GM21619 (cell line): ENCODE results near the gene GRM8.

ENCODE experiments used
- ATAC-seq: cut with Tn5 transposase; IDR thresholded peaks from one replicate; pipeline ENCODE4 v1.9.1; 2021; ENCODE audit not compliant: unreplicated experiment

The GRM8 gene

GRCh38 chr7:126750207-126750911, 502.4 kb downstream of the GRM8 start:
- no peak for ATAC-seq

- ATAC-seq: no peak
Measured at GRCh38 chr7:126728967-126729366, 523.8 kb downstream of the GRM8 start.

DNA sequence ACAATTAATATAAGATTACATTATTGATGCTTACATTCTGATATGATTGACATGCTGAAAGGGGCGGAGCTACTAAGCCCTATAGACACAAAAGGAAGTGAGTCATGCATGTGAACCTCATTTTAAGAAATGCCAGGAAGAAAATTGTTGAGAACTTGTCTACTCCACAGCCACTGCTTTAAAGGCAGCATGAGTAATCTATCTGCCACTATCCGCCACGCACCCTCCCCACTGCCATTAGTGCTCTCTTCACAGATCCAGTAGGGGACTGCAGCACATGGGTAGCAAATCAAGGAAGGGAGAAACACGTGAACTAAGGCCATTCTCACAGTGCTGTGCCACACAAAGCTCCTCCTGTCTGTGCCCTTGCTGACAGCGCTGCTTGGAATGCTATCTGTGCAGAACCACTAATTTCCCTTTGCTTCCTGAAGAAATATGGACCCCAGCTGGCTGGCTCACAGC, 524.8 kb downstream of the GRM8 start:
- ATAC-seq: no peak

GRCh38 chr7:126723966-126724544, 528.7 kb downstream of the GRM8 start:
- no peak for ATAC-seq

GRCh38 chr7:126720232-126720631, 532.5 kb downstream of the GRM8 start:
- ATAC-seq: peak; percentile 95

- peak; percentile 29 for ATAC-seq
Measured at GRCh38 chr7:126718419-126718818, 534.3 kb downstream of the GRM8 start.

- no peak for ATAC-seq
Measured at GRCh38 chr7:126716321-126716720, 536.4 kb downstream of the GRM8 start.

DNA sequence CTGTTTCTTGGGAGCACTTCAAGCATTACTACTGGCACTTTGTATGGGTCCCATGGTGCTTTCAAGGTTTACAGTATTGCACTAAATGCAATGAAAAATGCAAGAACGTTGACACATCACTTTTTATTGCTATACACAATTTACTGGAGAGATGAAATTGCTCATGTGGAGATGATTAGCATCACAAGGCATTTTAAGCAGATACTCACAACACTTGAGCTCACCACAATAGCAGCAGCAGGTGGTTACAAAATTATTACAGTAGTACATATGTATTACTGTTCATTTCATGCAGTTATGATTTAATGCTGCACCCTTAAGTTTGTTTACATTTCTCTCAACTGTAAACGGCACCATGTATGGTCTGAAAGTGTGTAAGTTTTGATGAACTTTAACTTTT, 537.7 kb downstream of the GRM8 start:
- ATAC-seq: no peak

DNA sequence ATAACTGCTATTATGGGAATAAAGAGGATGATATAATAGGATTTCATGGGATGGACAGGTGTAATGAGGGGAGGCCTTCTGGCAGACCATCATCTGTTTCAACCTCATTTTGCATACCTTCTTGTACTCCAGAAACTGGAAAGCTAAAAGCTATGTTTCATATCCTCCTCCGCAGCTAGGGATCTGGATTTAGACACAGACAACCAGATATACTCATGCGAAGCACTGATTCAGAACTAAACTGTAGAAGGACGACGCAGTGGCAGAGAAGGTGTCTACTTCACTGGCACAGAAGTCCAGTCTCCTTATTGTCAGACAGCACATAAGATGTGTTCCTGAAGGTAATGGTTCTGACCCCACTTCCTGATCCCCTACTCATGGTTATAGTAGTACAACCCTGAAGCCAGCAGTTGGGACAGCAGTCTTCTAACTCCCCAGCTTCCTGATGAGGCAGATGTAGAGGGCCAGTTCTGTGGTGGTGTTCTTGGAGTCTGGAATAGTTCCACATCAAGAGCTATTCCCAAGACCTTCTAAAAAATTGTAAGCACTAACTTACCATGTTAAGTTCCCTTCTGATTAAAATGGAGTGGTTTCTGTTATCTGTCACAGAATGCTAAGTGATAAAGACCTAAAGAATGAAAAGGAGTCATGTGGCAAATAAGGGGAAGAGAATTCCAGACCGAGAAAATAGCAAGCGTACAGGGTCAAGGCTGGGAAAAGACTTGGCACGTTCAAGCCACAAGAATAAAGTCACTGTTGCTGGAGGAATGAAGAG, 550.3 kb downstream of the GRM8 start:
- ATAC-seq: peak; percentile 48

GRCh38 chr7:126700807-126701604, 551.7 kb downstream of the GRM8 start:
- peak; percentile 86 for ATAC-seq

DNA sequence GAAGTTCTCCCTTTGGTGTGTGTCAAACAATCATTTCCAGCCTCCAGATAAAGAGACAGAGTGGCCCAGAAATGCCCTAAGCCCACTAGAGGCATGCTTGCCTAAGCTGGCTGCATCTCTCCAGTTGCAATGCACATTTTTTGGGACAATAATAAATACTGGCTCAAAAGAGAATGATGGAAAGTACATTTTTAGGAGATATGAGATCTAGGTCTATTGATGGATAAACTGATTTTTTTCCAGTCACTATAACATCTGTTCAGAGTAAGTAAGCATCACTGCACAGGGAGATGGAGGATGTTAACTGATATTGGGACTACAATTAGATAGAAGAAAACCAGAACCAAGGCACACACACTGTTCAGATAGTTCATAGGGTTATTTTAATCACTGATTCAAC, 553.0 kb downstream of the GRM8 start:
- ATAC-seq: no peak

- no peak for ATAC-seq
Measured at GRCh38 chr7:126698909-126699308, 553.8 kb downstream of the GRM8 start.

DNA sequence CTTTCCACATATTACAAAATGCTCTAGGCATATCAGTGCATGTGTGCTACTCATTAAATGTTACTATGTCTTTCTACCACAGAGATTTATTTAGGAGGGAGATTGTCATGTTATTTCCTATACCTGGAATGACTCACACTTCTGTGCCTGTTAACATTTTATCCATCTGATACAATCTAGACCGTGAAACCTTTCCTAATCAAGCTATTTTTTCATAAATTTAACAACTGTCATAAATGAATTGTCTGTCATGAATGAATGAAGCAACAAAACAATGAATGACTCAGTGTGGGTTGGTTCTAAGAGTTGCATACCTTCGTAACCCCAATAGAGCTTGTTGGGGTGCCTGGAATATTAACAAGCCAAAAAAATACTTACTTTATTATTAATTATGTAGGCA, 554.3 kb downstream of the GRM8 start:
- no peak for ATAC-seq

GRCh38 chr7:126696256-126697038, 556.3 kb downstream of the GRM8 start:
- peak; percentile 21 for ATAC-seq

DNA sequence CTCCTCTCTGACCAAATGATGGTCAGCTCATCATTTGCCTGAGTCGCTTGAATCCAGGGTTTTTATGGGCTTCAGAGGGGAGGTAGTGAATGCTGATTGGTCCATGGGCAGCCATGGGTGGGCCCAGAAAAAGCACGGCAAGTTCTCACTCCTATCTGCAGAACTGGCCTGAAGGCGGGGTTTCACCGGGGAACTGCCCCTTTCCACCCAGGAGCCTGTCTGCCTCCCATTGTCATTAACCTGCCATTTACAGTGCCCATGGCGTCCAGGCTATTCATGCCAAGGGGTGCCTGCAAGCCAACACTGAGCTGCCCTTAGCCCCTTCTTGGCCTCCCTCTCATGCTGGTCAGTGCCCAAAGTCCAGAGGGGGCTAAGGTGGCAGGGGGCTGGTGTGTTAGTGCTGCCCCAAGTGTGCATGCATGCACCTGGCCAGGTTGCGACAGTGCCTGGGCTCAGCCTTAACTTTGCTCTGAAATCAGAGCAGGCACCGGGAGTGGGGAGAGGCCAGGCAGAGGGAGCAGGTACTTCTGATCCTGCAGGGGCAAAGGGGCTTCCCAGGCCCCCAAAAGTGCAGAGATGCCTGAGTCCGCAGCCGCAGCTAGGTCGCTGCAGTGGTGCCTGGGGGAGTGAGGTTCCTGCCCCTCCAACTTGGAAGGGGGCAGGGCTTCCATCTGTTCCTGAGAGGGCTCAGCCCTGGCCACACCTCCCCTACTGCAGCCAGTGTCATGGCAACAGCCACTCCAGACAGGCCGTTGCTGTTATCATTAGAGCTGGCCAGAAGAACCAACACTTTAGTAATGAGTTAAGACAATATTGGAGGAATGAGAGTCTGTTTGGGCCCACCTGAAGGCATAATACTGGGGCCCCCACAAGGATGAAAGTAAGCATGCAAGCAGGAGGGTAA, 561.6 kb downstream of the GRM8 start:
- no peak for ATAC-seq

DNA sequence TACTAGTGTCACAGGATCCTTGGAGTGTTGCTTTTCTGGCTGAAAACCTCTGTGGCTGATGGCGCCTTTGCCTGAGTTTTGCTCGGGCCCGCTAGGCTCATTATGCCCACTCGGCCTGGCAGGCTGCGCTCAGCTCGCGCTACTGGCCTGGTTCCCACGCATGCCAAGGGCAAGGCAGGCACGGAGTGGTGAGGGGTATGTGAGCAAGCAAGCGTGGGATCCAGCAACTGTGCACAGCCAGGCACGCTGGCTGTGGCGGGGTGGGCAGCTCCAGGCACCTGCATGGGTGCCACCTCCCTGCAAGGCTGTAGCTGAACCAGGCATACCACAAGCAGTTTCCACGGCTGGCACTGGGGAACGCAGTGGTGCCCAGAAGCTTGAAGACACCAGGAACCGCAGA, 562.6 kb downstream of the GRM8 start:
- no peak for ATAC-seq

DNA sequence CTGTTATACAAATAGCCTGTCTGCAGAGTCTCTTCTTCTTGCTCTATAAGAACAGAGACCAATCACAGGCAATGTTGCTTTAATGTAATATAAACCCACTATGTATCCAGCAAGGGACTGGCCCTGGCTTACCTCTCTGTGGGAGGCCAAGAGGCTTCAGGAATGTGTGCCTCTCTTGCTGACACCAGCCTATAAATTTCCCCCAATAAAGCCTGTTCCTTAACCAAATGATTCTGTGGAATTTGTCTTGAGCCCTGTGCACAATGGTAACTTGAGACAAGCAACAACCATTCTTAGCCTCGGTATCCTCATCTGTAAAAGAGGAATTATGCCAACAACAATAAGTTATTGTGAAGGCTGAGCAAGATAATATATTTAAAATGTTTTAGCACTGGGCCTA, 563.7 kb downstream of the GRM8 start:
- no peak for ATAC-seq

- ATAC-seq: no peak
Measured at GRCh38 chr7:126686474-126686873, 566.3 kb downstream of the GRM8 start.

DNA sequence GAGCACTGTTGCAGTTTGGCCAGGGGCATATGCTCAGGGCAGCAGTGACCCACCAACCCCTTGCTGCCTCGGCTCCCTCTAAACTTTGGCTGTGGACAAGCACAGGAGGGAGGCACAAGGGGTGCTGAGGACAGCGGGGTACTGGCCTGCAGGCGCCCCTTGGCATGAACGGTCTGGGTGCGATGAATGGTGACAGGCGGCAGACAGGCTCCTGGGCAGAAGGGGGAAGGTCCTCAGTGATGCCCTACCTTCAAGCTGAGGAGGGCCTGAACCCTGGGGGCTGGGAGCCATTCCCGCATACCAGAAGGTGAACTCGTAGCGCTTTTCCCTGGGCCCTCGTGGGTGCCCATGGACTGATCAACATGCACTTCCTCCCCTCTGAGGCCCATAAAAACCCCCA, 567.1 kb downstream of the GRM8 start:
- no peak for ATAC-seq
